Breast epithelium (tissue), 4 donors: ENCODE measurements around the gene SLC12A5. TPM values are rescaled to one million over a fixed set of nuclear protein-coding genes. Genes with fewer than 3 reads are reported as not detected.

Experiments
- DNase-seq, 2 donors: peaks; one replicate each; pipeline ENCODE4 v3.0.0-alpha.2; 2019; ENCODE audit warnings: low spot score in 2 of 2
- H3K27ac ChIP-seq, 2 donors: fragments of 200-600 bp; sonication (generic) in 1 of 2; one replicate each; pipeline ENCODE4 v1.5.1; 2016 to 2019; ENCODE audit warnings: mild to moderate bottlenecking in 1 of 2
- H3K27me3 ChIP-seq, 2 donors: fragments of 200-600 bp; sonication (generic) in 1 of 2; one replicate each; pipeline versions ENCODE4 v1.5.1 to v1.6.0; 2017 to 2019; ENCODE audit warnings: control low read depth in 1 of 2, mild to moderate bottlenecking in 1 of 2
- H3K36me3 ChIP-seq: fragments of 200-600 bp; one replicate; pipeline ENCODE4 v1.5.1; 2019
- H3K4me1 ChIP-seq, 2 donors: fragments of 200-600 bp; sonication (generic); one replicate each; pipeline ENCODE4 v1.5.1; 2016 to 2019; ENCODE audit warnings: control low read depth in 1 of 2
- H3K4me3 ChIP-seq, 3 donors: fragments of 200-600 bp; sonication (generic); 1 replicate in 2 of 3; 2 replicates in 1 of 3; pipeline ENCODE4 v1.5.1; 2016 to 2019; ENCODE audit warnings: mild to moderate bottlenecking in 3 of 3, moderate library complexity in 2 of 3
- H3K9me3 ChIP-seq, 2 donors: fragments of 200-600 bp; sonication (generic) in 1 of 2; one replicate each; pipeline ENCODE4 v1.5.1; 2016 to 2019; ENCODE audit warnings: control low read depth in 1 of 2
- POLR2A ChIP-seq: fragments of 450-650 bp; IDR thresholded peaks from one replicate; pipeline ENCODE4 v1.6.1; 2016; ENCODE audit warnings: antibody characterized with exemption, mild to moderate bottlenecking, moderate library complexity
- POLR2AphosphoS5 ChIP-seq, 3 donors: sonication (generic); formaldehyde crosslinking; IDR thresholded peaks; one replicate each; pipeline ENCODE4 v1.6.1; 2017; ENCODE audit warnings: antibody characterized with exemption in 3 of 3
- intact Hi-C: fragments of 100-400 bp; cut with DNase I; formaldehyde crosslinking; loops from one replicate; pipeline ENCODE4 v1.15.1; 2023; ENCODE audit warnings: low total_unique reads
- total RNA-seq, 3 donors: library from RNA; depleted of rRNA; stranded (reverse); fragments of >200 nt; gene quantifications; one replicate each; pipeline ENCODE4 v1.1.0, GENCODE V29; 2016
- TF ChIP-seq, protein P1 (sequence below), 3 donors: fragments of 450-650 bp; IDR thresholded peaks; one replicate each; pipeline ENCODE4 v1.5.1; 2016 to 2017; ENCODE audit warnings: antibody characterized with exemption in 3 of 3, mild to moderate bottlenecking in 3 of 3, moderate library complexity in 3 of 3

The SLC12A5 gene
- total RNA-seq, 3 donors from 2014 or later = 0.33 TPM; not detected in 2

DNA sequence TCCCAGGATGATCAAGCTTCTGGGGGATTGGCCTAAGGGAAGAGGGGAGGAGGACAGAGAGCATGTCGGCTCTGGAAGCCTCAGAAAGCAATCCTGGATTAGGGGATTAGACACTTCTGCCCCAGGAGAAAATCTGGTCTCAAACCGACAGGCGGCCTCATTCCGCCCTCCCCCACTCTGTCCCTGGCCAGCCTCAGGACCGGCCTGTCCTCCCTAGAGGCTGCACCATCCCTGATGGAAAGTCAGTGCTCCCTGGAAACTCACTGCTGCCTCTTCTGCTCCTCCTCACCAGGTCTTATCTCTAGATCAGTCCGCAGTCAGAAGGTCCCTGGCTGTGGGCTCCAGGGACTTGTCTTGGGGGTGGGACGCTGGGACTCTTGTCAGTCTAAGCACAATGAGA, 905 bp upstream of the SLC12A5 start:
- Histone ChIP-seq H3K36me3 (no peaks in the 10 kb centered on the region), H3K27me3 (peaks cover 16 to 99% of the 10 kb centered on the region in 2 donors), H3K27ac (no peak overlapping the region), H3K4me1 (no peaks in the 10 kb centered on the region), H3K4me3 (no peak overlapping the region), H3K9me3 (no peaks in the 10 kb centered on the region)
- intact Hi-C loops = no loop called here
- TF ChIP-seq, protein P1, sequence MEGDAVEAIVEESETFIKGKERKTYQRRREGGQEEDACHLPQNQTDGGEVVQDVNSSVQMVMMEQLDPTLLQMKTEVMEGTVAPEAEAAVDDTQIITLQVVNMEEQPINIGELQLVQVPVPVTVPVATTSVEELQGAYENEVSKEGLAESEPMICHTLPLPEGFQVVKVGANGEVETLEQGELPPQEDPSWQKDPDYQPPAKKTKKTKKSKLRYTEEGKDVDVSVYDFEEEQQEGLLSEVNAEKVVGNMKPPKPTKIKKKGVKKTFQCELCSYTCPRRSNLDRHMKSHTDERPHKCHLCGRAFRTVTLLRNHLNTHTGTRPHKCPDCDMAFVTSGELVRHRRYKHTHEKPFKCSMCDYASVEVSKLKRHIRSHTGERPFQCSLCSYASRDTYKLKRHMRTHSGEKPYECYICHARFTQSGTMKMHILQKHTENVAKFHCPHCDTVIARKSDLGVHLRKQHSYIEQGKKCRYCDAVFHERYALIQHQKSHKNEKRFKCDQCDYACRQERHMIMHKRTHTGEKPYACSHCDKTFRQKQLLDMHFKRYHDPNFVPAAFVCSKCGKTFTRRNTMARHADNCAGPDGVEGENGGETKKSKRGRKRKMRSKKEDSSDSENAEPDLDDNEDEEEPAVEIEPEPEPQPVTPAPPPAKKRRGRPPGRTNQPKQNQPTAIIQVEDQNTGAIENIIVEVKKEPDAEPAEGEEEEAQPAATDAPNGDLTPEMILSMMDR (IDR thresholded peaks at IDR 0.05) = no peak
- TF ChIP-seq POLR2AphosphoS5 (IDR thresholded peaks at IDR 0.05) (no peak), POLR2A (no peak)
- no peak for DNase-seq

DNA sequence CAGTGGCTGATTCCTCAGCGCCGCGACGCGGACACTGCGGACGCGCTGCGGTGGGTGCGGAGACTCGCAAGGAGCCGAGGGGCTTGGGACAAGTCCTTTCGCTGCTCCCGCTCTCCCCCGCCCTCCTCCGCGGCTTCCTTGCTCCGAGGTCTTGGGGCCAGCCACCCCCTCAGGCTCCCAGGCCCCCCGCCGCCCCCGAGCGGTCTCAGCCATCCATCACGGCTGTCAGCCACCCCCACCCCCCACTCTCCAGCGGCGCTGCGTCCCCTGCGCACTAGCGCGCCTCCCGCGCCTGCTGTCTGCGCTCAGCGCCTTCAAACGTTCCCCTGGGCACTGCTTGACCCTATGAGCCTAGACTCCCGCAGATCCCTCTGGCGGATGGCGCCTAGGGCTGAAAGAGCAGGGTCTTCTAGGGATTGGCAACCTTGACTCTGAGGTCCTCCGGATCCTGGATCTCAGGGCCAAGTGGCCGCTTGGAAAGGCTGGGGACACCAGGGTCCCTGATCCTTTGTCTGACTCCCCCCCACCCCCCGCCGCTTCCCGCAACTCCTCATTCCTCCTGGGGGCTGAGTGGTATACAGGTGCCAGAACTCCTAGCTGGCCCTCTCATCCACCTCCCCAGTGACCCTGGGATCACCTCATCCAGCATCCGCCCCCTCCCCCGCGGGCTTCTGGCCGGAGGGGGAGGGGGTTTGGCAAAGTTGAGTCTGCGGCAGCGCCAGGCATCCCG, 1.4 kb downstream of the SLC12A5 start:
- intact Hi-C loops = no loop called here
- Histone ChIP-seq H3K4me3 (no peak overlapping the region), H3K27ac (no peak overlapping the region), H3K4me1 (no peaks in the 10 kb centered on the region), H3K27me3 (peaks cover 16 to 99% of the 10 kb centered on the region in 2 donors), H3K9me3 (no peaks in the 10 kb centered on the region), H3K36me3 (no peaks in the 10 kb centered on the region)
- no peak for DNase-seq
- TF ChIP-seq POLR2AphosphoS5 (IDR thresholded peaks at IDR 0.05) (no peak), POLR2A (no peak)
- TF ChIP-seq, protein P1 (IDR thresholded peaks at IDR 0.05) = no peak

DNA sequence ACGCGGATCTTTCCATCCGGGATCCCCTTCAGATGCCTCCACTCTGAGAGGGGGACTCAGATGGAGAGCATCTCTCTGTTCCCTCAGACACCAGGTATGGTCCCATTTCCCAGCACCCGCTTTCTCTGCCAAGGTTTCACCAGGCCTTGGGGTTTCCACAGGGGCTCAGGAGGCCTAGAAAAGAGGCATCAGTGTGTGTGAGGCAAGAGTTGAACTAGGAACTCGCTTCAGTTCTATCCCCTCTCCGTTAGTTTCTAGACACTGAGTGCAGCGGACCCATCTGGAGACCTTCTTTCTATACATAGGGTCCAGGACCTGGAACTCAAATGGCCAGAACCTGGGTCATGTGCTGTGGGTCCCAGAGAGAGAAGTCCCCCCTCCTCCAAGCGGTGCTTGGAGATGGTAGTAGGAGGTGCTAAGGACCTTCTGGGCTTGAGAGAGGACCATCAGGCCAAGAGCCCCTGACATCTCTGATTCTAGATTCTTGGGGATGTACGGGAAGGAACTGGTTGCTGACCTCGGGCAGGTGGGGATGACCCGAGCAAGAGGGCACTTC, 2.1 kb downstream of the SLC12A5 start:
- H3K27ac ChIP-seq = no peak overlapping the region
- peaks cover 16 to 99% of the 10 kb centered on the region in 2 donors for H3K27me3 ChIP-seq
- no peak overlapping the region for H3K4me3 ChIP-seq
- H3K4me1 ChIP-seq = no peaks in the 10 kb centered on the region
- intact Hi-C loops = no loop called here
- H3K36me3 ChIP-seq = no peaks in the 10 kb centered on the region
- no peak for TF ChIP-seq POLR2A
- TF ChIP-seq POLR2AphosphoS5 (IDR thresholded peaks at IDR 0.05) = no peak
- TF ChIP-seq, protein P1 (IDR thresholded peaks at IDR 0.05) = no peak
- H3K9me3 ChIP-seq = no peaks in the 10 kb centered on the region
- DNase-seq = no peak

DNA sequence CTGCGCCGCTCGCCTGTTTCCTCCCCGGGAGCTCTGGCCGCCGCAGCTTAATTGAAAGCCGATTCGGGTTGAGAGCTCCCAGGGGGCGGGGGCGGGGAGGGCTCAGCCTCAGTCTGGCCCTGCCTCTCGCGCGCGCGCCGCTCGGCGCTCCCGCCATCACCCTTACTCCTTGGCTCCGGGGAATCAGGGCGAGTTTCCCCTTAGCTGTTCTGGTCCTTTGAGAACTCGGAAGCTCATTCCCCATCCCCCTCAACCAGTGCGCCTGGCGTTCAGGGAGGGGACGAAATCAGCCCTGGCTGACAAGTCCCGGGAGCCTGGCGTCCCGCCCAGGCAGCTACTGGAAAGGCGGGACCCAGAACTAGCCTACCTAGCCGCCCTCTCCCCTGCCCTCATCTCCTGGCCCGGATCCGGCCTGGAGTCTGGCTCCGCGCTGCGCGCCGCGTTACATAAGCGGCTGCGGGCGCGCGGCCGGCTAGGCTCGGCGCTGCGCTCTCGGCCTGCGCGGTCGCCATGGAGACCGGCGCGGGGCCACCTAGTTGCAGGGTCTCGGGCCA, 2.8 kb downstream of the SLC12A5 start:
- Histone ChIP-seq H3K9me3 (no peaks in the 10 kb centered on the region), H3K36me3 (no peaks in the 10 kb centered on the region), H3K4me3 (peak overlapping the region in 2 of 3 donors; percentile 3 to 54), H3K4me1 (no peaks in the 10 kb centered on the region), H3K27me3 (peaks cover 16 to 93% of the 10 kb centered on the region in 2 donors), H3K27ac (no peak overlapping the region)
- intact Hi-C loops = no loop called here
- TF ChIP-seq, protein P1 (IDR thresholded peaks at IDR 0.05) = no peak
- TF ChIP-seq POLR2AphosphoS5 (IDR thresholded peaks at IDR 0.05) (no peak), POLR2A (no peak)
- DNase-seq = no peak

DNA sequence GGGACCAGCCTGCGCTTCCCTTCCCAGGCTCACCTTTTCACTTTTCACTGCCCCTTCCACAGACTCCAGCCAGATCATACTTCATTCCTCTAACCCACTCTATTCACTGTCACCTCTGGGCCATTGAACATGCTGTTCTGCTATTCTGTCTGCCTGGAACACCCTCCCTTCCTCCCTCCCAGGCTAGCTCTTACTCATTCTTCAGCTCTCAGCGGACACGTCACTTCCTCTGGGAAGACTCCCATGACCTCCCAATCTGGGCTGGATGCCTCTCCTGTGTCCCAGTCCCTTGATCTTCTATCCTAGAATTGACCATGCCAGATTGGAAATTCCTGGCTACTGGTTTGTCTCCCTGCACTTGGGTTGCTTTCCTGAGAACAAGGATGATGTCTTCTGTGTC, 5.0 kb downstream of the SLC12A5 start:
- no peak for DNase-seq
- intact Hi-C loops = no loop called here

More for the DNA sequence above, 5.0 kb downstream of the SLC12A5 start:
- TF ChIP-seq, protein P1 (IDR thresholded peaks at IDR 0.05) = no peak
- TF ChIP-seq POLR2A (no peak), POLR2AphosphoS5 (IDR thresholded peaks at IDR 0.05) (no peak)
- Histone ChIP-seq H3K27ac (no peak overlapping the region), H3K4me3 (no peak overlapping the region), H3K27me3 (peaks cover 13 to 72% of the 10 kb centered on the region in 2 donors), H3K36me3 (no peaks in the 10 kb centered on the region), H3K4me1 (no peaks in the 10 kb centered on the region), H3K9me3 (no peaks in the 10 kb centered on the region)
